Dermis blood vessel endothelial cell (primary cell): ENCODE results near the gene ARHGAP29. TPM values are rescaled to one million over a fixed set of nuclear protein-coding genes. Genes with fewer than 3 reads are reported as not detected.

Experiments
- DNase-seq: peaks from one replicate; pipeline ENCODE4 v3.0.0; 2010
- total RNA-seq: library from RNA; depleted of rRNA; stranded (reverse); fragments of >200 nt; gene quantifications from 2 replicates; pipeline ENCODE4 v1.2.3, GENCODE V29; 2014

Gene ARHGAP29, protein sequence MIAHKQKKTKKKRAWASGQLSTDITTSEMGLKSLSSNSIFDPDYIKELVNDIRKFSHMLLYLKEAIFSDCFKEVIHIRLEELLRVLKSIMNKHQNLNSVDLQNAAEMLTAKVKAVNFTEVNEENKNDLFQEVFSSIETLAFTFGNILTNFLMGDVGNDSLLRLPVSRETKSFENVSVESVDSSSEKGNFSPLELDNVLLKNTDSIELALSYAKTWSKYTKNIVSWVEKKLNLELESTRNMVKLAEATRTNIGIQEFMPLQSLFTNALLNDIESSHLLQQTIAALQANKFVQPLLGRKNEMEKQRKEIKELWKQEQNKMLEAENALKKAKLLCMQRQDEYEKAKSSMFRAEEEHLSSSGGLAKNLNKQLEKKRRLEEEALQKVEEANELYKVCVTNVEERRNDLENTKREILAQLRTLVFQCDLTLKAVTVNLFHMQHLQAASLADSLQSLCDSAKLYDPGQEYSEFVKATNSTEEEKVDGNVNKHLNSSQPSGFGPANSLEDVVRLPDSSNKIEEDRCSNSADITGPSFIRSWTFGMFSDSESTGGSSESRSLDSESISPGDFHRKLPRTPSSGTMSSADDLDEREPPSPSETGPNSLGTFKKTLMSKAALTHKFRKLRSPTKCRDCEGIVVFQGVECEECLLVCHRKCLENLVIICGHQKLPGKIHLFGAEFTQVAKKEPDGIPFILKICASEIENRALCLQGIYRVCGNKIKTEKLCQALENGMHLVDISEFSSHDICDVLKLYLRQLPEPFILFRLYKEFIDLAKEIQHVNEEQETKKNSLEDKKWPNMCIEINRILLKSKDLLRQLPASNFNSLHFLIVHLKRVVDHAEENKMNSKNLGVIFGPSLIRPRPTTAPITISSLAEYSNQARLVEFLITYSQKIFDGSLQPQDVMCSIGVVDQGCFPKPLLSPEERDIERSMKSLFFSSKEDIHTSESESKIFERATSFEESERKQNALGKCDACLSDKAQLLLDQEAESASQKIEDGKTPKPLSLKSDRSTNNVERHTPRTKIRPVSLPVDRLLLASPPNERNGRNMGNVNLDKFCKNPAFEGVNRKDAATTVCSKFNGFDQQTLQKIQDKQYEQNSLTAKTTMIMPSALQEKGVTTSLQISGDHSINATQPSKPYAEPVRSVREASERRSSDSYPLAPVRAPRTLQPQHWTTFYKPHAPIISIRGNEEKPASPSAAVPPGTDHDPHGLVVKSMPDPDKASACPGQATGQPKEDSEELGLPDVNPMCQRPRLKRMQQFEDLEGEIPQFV
- total RNA-seq, result 254 and 371 TPM in 2 replicates

DNA sequence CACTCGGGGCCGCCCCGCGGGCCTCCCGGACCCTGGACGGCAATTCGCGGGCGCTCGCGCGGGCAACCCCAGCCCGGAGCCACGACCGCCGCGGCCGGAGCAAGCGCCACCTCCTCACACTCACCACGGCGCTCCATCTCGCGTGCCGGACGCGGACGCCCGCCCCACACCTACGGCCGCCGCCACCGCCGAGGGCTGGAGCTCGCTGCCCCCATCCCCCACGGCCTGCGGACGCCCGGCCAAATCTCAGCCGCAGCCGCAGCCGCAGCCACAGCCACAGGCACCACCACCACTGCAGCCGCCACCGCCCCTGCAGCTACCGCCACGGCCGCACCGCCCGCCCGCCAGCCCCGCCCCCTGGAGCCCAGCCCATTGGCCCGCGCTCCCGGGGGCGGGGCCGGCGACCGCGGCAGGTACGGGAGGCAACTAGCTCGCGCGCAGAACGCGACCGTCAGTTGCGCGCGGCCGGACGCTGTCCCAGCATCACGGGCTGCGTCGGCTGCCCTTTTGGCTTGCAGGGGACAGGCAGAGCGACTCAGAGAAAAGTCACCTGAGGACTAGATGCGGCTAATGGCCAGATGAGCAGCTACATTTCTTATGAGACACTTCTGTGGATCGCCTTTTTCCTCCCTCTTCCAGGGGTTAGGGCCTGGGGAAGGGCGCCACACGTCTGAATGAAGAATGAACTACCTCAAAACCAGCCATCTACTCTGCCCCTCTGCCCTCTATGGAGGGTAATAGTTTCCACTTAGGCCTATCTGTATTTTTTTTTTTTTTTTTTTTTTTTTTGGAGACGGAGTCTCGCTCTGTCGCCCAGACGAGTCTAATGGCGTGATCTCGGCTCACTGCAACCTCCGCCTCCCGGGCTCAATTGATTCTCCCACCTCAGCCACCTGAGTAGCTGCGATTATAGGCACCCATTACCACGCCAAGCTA lies at the start of gene ARHGAP29:
Gene ARHGAP29, minus strand, starts transcription at position 294 of the 936 bp plus-strand sequence. CDS start 5,973 bp downstream, outside the sequence.
- DNase-seq, result peak; percentile 92

DNA sequence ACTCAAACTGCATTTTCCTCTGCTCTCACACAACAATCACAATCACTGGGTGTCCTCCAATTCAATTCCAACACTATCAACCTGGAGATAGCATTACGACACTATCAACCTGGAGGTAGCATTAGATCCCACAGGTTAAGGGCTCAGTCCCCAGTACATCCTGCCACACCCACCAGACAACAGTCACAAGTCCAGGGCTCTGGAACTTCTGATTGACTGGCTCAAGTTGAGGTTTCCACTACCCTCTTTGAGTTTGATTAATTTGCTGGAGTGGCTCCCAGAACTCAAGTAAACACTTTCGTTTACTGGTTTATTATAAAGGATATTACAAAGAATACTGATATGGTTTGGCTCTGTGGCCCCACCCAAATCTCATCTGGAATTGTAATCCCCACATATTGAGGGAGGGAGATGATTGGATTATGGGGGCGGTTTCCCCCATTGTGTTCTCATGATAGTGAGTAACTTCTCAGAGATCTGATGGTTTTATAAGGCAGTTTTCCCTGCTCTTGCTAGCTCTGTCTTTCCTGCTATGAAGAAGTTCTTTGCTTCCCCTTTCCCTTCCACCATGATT lies 49.6 kb upstream of the ARHGAP29 start:
- no peak for DNase-seq

DNA sequence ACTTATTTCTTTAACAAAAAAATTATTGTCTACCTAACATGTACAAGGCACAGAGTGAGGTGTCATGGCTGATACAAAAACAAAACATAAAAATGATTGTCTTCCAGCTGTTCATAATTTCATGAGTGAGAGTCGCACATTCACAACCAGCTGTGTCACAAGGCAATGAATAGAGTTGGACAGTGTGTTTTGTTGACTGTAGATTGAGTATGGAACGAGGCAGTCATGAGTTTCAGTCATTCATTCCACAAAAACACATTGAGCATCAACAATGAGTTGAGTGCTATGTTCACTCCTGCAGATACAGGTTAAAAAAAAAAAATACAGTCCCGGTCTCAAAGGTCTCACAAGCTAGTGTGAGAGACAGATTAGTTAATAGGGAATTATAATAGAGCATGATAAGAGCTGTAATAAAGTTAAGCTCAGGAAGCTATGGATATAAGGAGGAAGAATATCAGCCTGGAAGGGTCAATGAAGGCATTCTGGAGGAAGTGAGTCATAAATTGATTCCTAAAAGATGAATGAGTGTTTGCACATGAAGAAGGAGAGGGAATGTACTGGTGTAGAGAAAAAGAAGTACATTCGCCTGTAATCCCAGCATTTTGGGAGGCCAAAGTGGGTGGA lies 47.8 kb upstream of the ARHGAP29 start:
- DNase-seq, result peak; percentile 67

DNA sequence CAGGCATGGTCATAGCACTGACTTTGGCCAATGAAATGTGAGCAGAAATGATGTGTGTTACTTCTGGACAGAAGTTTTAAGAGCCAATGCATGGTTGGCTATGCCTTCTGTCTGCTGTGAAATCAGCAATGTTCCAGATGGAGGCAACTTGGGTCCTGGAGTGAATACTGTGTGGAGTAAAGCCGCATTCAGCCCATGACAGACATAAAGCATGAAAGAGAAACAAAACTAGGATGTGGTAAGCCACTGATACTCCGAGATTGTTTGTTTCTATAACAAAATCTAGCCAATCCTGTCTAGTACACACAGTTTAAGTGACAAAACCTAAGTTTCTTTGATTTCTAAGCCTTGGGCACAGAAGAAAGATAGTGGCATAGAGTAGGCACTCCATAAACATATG lies 47.1 kb upstream of the ARHGAP29 start:
- DNase-seq, result no peak

DNA sequence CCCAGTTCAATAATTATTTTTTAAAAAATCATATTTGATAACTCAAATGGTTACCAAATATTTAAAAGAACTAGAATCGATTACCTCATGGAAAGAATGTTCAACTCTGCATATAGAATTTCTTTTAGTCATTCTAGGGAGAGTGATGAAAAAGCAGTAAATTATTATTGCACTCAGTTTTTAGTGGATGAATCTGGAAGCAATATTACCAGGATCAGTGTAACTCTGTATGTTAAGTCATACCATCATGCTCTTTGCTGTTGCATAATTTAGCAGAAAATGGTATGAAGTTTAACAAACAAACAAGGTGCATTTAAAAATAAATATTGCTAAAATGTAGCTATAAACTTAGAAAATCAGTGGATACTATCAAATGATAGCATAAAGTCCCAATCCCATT lies 46.1 kb upstream of the ARHGAP29 start:
- no peak for DNase-seq

DNA sequence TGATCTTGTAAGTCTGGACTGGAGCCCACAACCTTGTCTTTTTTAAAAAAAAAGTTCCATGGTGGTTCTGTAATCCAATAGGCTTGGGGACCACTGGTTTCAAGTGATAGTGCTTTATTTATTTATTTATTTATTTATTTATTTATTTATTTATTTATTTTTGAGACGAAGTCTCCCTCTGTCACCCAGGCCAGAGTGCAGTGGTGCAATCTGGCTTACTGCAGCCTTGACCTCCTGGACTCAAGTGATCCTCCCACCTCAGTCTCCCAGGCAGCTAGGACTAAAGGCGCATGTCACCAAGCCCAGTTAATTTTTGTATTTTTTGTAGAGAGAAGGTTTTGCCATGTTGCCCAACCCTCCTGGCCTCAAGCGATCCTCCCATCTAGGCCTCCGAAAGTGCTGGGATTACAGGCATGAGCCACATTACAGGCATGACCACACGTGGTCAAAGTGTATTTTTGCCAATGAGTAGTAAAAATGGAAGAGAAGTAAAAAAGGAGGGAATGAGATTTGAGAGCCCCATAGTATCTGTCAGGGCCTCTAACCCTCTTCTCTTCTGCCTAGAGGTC lies 44.8 kb upstream of the ARHGAP29 start:
- no peak for DNase-seq

DNA sequence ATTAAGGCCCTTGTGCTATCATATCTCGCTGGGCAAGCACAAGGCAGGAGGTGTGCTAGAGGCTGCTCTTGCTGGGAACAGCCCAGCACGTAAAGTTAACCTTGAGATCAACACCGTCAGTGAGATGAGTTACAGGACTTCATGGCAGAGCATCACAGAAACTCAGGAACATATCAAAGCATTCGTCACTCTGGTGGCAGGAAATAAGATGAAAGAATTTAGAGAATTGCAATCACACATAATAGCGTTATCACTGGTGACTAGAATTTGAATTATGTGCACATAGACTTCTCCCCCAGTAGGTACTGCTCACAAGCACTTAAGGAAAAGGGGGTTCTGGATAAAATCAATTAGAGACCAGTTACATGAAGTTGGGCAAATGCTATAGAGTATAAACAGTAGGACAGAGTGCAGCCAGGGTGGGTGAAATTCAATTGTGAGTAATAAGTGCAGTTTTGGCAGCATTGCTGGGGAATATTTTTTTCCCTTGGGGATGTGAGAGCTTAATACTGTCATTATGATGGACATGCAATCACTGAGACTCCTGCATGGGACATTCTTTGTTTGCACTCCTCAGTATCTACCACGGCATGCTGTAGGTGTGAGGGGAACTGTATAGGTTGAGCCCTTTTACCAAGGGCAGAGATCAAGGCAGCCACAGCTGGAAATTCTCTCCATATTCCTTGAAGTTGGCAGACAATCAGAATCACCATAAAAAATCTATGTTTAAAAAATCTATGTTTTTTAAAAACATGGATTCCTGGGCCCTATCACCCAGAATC lies 44.2 kb upstream of the ARHGAP29 start:
- peak; percentile 58 for DNase-seq

DNA sequence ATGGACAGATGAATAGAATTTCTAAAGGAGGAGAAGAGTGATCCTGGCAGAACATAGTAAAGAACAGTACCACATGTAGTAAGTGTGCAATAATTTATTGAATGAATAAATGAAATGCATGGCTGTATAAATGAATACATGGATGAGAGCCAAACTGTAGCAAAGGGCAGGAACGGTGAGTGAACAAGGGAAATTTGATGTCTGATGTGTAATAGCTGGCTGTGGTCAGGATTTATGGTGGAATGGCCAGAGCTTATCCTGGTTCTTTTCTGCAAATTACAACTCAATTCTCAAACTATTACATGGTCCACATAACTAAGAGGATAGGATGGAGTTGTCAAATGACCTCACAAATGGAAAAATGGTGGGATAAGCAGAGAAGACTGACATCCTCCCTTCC lies 43.2 kb upstream of the ARHGAP29 start:
- no peak for DNase-seq

DNA sequence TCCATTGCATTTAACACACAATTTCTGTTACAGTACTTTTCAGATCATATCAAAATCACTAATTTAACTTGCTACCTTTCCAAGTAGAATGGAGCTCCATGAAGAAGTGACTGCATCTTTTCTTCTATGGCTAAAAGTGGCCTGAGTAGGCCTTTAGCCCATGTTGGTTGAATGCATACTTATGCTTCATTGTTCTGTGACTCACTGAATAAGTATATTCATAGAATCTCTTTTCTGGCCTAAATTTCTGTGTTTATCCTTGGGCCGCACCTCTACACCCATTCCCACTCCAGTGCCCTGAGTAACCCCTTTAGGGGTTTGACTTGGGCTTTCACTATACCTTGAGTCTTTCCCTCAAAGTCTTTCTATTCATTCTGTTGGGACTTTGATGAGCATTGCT lies 42.1 kb upstream of the ARHGAP29 start:
- no peak for DNase-seq

DNA sequence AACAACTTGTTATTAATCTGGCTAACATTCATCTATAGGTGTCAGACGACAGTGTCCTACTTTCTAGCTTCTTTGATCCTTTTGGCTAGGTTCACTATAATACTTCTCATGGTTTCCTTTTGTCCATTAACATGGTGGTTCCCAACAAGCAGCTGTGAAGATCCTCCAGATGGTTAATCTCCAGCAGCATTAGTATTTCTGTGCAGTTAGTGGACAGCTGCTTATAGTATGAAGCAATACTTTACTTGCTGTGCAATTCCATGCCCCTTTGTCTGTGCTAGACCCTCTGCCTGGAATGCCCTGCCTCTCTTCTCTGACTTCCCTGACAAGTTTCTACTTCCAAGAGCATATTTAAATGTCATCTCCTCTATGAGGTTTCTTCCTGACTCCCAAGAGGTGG lies 41.7 kb upstream of the ARHGAP29 start:
- no peak for DNase-seq

DNA sequence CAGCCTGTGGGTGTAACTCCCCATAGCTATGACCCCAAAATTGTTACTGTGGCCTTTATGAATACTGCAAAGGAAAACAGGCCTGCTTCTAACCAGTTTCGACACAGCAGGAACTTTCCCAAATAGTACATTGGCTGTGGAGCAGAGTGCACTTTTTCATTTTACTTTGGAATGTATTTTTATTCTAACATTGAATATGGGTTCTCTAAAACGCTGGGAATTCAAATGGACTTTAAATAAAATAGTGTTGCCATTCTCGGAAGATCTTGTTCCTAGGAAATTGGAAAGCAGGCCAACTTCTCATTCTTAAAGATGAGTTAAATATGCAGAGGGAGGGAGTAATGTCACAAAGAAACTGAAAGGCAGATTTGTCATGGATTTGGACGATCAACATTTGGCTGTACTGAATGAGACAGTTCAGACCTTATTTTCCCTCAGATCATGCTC lies 39.6 kb upstream of the ARHGAP29 start:
- no peak for DNase-seq

DNA sequence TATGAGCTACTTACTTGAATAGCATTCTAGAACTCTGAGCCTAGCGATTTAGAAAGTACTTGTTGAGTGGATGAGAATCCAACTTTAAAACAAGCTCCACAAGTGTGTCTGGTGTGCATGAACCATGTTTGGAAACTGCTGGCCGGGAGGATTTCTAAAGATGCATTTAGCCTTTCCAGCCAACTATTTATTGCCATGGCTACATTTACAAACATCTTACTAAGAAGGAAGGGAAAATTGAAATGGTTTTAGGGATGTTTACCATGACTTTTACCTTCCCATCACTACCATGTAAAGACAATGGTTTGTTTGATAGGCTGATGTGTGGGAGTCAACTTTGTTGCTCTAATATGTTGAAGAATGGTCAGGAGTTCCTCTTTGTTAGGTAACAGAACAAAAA lies 37.7 kb upstream of the ARHGAP29 start:
- DNase-seq, result no peak

DNA sequence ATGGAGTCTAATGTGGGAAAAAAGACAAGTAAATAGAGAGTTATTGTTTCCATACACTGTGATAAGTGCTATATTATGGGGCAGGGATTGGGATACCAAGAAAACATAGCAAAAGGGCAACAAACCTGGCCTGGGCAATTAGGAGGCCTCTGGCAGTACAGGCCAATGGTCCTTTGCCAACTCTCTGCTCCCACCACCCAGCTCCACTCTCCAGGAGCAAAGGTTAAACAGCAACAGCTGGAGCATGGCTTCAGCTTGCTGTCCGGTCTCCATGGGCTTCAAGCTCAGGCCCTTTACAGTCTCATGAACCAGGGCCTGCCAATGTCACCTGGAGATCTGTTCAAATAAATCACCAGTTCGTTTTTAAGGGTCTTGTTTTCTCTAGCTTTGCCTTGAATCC lies 37.2 kb upstream of the ARHGAP29 start:
- no peak for DNase-seq

DNA sequence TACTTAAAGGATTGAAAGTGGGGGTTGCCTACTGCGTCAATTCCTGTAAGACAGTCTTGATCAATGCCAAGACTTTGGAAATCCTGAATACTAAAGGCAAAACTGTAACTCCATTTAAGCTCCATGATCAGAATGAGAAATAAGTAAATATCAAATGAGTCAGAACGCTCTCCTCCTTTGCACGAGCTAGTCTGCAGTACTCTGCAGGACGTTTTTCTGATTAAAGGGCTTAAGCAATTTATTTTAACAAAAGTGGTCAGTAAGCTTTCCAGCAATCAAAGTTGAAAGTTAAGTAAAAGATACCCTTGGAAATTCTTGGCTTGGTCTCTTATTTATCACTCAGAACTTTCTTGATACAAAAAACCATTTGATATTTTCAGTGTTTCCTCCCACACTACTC lies 35.7 kb upstream of the ARHGAP29 start:
- no peak for DNase-seq

DNA sequence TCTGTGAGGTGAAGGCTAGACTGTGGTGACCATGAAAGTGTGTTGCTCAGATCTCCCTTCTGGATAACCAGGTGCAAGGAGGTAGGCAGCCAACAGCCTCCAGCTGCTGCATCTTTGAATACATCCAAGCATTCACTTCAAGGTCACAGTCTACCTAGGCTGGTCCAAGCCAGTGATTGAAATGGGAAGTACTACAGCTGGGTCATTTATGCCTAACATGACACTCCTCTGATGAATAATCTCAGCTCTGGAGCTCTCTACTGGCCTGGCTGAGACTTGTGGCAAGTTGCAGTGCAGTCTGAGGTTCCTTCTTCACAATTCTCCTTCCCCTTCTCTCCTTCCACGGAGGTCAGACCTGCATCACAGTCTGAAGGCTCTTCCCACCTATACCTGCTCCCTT lies 35.0 kb upstream of the ARHGAP29 start:
- no peak for DNase-seq

DNA sequence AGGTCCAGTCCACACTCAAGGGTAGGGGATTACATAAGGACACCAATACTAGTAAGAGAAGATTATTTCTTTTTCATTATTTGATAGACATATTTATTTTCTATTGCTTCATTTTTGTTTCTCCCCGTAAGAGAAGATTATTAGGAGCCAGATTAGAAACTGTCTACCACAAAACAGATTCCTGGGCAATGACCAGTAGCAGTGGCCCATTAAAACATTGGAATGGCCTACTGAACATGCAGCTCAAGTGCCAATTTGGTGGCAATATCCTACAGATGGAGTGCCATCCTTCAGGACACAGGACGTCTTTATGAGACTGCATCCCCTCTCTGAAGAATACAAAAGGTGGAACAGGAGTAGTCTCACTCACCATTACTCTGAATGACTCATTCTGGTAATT lies 34.0 kb upstream of the ARHGAP29 start:
- no peak for DNase-seq

DNA sequence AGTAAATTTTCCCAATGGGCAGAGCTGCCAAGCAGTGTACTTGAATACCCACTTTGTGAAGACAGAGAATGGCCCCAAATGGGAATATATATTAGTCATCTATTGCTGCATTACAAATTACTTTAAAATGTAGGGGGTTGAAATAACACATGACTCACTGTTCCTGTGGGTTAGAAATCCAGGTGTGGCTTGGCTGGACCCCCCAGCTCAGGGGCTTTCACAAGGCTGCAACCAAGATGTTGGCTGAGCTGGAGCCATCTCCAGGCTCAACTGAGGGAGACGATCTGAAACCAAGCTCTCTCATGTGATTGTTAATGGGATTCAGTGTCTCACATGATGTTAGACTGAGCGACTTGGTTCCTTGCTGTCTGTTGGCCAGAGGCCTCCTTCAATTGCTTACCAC lies 33.4 kb upstream of the ARHGAP29 start:
- peak; percentile 52 for DNase-seq

DNA sequence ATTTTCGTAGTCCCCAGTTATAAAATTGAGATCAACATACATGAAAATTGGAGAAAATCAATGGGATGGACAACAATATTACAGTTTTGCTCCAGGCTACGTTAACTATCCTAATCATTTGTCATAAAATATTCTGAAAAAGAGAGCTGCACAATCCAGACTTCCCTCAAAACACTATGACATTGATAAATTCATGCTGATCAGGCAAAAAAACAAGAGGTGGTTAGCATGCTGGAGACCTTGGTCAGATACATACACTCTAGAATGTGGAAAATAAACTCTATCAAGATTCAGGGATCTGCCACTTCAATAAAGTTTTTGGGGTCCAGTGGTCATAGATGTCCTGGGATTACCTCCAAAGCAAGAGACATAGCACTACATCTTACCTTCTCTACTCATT lies 32.5 kb upstream of the ARHGAP29 start:
- DNase-seq, result no peak

DNA sequence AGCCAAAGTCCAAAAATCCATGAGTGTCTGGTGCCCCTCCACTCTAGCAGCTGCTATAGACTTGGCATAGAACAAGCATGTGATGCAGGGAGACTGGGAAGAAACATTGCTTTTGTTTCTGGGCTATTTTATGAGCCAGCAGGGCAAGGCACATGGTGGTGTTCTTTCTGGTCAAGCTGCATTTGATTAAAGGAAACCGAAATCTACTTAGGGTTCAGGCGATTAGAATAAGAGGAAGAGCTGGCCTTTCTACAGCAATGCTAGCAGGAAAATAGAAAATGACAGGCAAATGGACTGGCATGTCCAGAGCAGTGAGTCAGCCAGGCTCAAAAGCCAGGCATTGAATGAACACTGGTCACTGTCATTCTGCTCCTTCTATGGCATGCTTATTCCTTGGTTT lies 28.5 kb upstream of the ARHGAP29 start:
- peak; percentile 86 for DNase-seq

DNA sequence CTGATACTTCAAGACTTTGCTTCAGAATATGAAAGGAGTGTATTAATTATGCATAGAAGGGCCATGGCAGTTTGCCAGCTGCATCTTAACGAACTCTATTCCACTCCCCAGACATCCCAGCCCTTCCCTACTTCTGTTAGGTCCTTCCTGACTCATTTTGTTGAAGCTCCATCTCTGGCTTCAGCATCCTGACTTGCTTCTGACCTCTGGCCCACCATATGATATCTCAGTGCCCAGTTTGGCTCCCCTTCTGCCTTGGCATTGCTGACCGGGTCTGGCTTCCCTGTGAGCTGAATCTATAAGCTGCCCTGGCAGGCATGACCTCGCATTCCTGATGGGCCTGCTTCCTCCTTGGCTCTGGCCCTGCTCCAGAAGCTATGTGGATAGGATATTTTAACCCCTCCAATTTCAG lies 27.6 kb upstream of the ARHGAP29 start:
- peak; percentile 90 for DNase-seq
